Mucosa of descending colon (tissue), 3 donors: Measurements from ENCODE around the gene TBL1X. TPM values are rescaled to one million over a fixed set of nuclear protein-coding genes. Genes with fewer than 3 reads are reported as not detected.
A peak's percentile ranks its signal among the peaks of the same experiment; 100 is the strongest.

ENCODE experiments used
- ATAC-seq: fragments of 200-7000 bp; cut with Tn5 transposase; one replicate; pipeline ENCODE4 v1.9.1; 2020; ENCODE audit warnings: mild to moderate bottlenecking, moderate library complexity
- DNase-seq, 3 donors: peaks; one replicate each; pipeline ENCODE4 v3.0.0-alpha.2; 2020
- H3K36me3 ChIP-seq: fragments of 200-600 bp; one replicate; pipeline ENCODE4 v1.8.0; 2021; ENCODE audit warnings: low read depth, mild to moderate bottlenecking
- H3K4me1 ChIP-seq: fragments of 200-600 bp; one replicate; pipeline ENCODE4 v1.8.0; 2021; ENCODE audit warnings: low read depth, mild to moderate bottlenecking
- H3K4me3 ChIP-seq: fragments of 200-600 bp; one replicate; pipeline ENCODE4 v1.8.0; 2021; ENCODE audit warnings: mild to moderate bottlenecking
- H3K9me3 ChIP-seq: fragments of 200-600 bp; one replicate; pipeline ENCODE4 v1.8.0; 2021; ENCODE audit warnings: mild to moderate bottlenecking
- CTCF ChIP-seq: fragments of 200-600 bp; IDR thresholded peaks from one replicate; pipeline ENCODE4 v1.8.0; 2022; ENCODE audit warnings: antibody characterized with exemption, mild to moderate bottlenecking
- intact Hi-C, 2 donors: fragments of 100-400 bp; cut with DNase I in 1 of 2; cut with micrococcal nuclease in 1 of 2; formaldehyde crosslinking; loops; one replicate each; pipeline versions ENCODE4 v1.11.0 to v1.11.1; 2022; cut with DNase I, micrococcal nuclease
- total RNA-seq, 3 donors: library from RNA; stranded (reverse); fragmentation: NEBNext Ultra II Directional in 2 of 3; extraction: Animal tissue kit (Norgen Biotek cat#: 25700) in 2 of 3; gene quantifications; one replicate each; pipeline versions ENCODE4 v1.2.1 to v1.2.4, GENCODE V29; 2021 to 2023
- donor health status: DM: no; HTN: no; CAD: no; lungs with moderate emphysema.
- donor health status: DM: no; HTN: no; CAD: no.
- donor health status: DM: no; HTN: yes; CAD: no.

Gene TBL1X
- total RNA-seq, 3 donors from 2014 or later, result 12.1 to 26.6 (median 16.3) TPM

- TF ChIP-seq CTCF, result no peak
- Histone ChIP-seq H3K4me3 (no peak overlapping the region), H3K9me3 (no peaks in the 10 kb centered on the region), H3K4me1 (peaks cover 3% of the 10 kb centered on the region), H3K36me3 (no peaks in the 10 kb centered on the region)
- ATAC-seq (peak; percentile 73), DNase-seq (peak in 2 of 3 donors; percentile 46 to 51)
- intact Hi-C loops, result no loop called here
These were observed 217.6 kb downstream of the TBL1X start for GRCh38 chrX:9682456-9682855.

- no peaks in the 10 kb centered on the region for H3K36me3 ChIP-seq
- DNase-seq (no peak), ATAC-seq (no peak)
- H3K4me3 ChIP-seq, result no peak overlapping the region
- H3K9me3 ChIP-seq, result no peaks in the 10 kb centered on the region
- H3K4me1 ChIP-seq, result peaks cover 1% of the 10 kb centered on the region
- intact Hi-C loops, result no loop called here
- TF ChIP-seq CTCF, result no peak
These were observed 218.0 kb downstream of the TBL1X start for GRCh38 chrX:9682861-9683260.

GRCh38 chrX:9683350-9683749 lies 218.5 kb downstream of the TBL1X start:
- intact Hi-C loops, result no loop called here
- ATAC-seq (no peak), DNase-seq (no peak)
- no peak for TF ChIP-seq CTCF
- no peaks in the 10 kb centered on the region for H3K36me3 ChIP-seq
- no peaks in the 10 kb centered on the region for H3K9me3 ChIP-seq
- H3K4me1 ChIP-seq, result no peaks in the 10 kb centered on the region
- no peak overlapping the region for H3K4me3 ChIP-seq

GRCh38 chrX:9687899-9688298 lies 223.0 kb downstream of the TBL1X start:
- intact Hi-C loops, result no loop called here
- Histone ChIP-seq H3K4me1 (no peaks in the 10 kb centered on the region), H3K4me3 (no peak overlapping the region), H3K36me3 (no peaks in the 10 kb centered on the region), H3K9me3 (no peaks in the 10 kb centered on the region)
- DNase-seq, result no peak
- ATAC-seq, result no peak
- TF ChIP-seq CTCF, result no peak

- ATAC-seq (no peak), DNase-seq (no peak)
- no peak for TF ChIP-seq CTCF
- no peaks in the 10 kb centered on the region for H3K36me3 ChIP-seq
- no peaks in the 10 kb centered on the region for H3K4me1 ChIP-seq
- no peak overlapping the region for H3K4me3 ChIP-seq
- intact Hi-C loops, result no loop called here
- no peaks in the 10 kb centered on the region for H3K9me3 ChIP-seq
These were observed 224.0 kb downstream of the TBL1X start for GRCh38 chrX:9688833-9689232.

GRCh38 chrX:9690046-9690445 lies 225.2 kb downstream of the TBL1X start:
- Histone ChIP-seq H3K4me1 (no peaks in the 10 kb centered on the region), H3K9me3 (no peaks in the 10 kb centered on the region), H3K36me3 (no peaks in the 10 kb centered on the region), H3K4me3 (no peak overlapping the region)
- no peak for ATAC-seq
- no peak for DNase-seq
- TF ChIP-seq CTCF, result no peak
- intact Hi-C loops, result no loop called here
